NCI-H446 (cell line): ENCODE measurements around the gene RAB12.
A peak's percentile ranks its signal among the peaks of the same experiment; 100 is the strongest.
"Not testable (repeated sequence)": the region's sequence is repeated elsewhere in the genome, so short reads cannot be mapped to it uniquely, and the experiment has no call there.

Experiments
- DNase-seq, 2 experiments: peaks; one replicate each; lab custom pipeline; 2025; lab: John Stamatoyannopoulos, UW

Gene RAB12

DNA sequence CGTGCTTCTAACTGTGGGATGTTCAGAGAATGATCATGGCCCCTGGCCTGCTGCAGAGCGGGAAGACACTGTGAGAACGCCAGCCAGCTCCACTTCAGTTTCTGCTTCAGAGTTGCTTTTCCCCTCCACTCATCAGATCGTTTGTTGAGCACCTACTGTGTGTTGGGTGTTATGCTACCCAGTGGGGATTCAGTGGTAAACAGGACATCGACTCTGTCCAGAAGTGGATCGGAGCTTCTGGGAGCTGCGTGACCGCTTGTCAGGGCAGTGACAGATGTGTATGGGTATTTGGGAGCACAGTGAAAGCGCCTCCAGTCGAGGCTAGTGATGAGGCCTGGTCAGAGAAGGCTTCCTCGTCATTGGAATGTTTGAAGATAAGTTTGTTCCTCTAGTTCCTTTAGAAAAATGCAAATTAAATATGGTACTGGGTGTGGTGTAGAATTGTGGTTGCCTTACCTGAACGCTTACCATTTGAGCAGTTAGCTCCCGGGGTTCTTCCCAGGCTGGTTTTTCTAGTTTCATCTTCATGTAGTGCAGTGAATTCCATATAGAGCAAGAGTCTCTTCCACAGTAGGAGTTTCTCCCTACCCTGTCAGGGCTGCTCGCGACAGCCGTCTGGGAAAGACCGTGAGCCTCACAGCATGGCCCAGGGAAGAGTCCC lies 2.8 kb downstream of the RAB12 start:
- no peak for DNase-seq

DNA sequence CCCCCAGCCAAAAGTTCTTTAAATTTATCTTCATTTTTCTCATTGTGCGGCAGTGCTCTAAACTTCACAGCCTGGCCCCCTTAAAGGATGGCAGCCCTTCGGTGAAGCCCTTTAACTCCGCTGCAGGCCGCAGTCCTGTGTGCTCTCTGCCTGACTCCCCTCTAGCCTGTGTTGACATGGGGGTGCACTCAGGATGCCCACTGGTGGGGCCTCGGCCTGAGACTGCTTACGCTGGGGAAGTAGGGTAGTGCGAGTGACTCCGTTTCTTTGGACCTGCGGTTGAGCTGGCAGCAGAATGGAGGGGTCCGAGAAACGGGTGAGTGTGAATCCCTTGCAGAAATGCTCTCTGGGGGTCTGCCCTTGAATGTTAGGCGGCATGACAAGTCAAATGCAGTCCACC lies 5.6 kb downstream of the RAB12 start:
- peak in 1 of 2 experiments; percentile 19 for DNase-seq

DNA sequence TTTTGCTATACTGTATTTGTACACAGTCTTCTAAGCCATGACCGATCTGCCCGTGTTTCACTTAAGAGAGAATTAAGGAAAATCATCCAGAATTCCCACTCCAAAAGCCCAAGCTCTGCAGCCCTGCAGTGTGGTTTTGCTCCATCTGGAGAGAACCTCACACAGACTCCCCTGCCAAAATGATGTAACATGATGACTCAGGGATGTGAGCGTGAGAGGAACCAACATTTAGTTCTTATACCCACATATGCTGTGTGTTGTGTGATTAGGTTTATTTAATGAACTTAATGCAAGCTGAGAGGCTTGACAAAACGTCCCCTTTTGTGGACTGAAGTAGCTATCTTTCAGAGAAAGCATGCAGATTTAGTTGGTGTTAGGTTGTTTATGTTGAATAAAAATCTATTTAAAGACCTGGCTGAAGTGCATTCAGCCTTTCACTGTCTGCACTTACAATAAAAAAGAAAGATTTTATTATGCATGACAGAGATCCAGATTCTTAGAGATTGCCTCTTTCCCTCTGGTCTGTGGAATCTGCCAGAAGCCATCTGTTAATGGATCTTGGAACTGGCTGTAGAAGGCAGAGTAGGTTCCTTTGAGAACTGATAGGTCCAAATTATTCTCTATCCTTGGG lies 6.3 kb downstream of the RAB12 start:
- peak; percentile 82 to 88 for DNase-seq

DNA sequence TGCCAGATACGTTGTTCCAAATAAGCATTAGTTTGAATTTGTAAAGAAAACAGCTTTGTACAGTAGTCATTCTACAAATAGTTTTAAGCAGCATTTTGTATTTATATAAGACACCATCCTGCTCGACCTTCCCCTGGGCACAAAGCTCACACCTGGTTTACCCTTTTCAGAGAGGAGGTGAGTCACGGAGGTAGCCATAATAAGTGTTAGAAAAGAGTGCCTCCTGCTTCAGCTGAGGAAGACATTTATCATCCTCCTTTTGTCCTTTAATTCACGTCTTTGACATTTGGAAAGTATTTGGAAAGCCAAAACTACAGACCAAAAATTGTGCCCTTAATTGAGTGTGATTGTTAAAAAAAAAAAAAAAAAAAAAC lies 6.8 kb downstream of the RAB12 start:
- DNase-seq, result no peak

DNA sequence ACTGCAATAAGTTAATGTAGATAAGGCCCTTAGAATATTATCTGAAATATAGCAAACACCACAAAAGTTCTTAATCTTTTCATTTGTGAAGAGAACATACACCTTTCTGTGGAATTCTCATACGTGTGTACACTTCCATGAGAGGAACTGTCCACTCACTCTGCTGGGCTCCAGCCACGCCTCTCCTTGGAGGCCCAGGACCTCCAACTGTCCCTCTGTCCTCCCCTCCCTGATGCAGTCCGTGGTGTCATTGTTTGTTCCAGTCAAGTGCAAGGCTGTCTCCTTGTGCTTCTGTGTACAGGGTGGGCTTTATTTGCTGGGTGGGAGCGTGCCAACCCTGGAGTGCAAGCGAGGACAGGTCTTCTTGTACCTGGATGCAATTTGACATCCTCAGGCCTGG lies 8.7 kb downstream of the RAB12 start:
- DNase-seq, result no peak

- no peak for DNase-seq
Observed at GRCh38 chr18:8619041-8619440, 9.8 kb downstream of the RAB12 start.

DNA sequence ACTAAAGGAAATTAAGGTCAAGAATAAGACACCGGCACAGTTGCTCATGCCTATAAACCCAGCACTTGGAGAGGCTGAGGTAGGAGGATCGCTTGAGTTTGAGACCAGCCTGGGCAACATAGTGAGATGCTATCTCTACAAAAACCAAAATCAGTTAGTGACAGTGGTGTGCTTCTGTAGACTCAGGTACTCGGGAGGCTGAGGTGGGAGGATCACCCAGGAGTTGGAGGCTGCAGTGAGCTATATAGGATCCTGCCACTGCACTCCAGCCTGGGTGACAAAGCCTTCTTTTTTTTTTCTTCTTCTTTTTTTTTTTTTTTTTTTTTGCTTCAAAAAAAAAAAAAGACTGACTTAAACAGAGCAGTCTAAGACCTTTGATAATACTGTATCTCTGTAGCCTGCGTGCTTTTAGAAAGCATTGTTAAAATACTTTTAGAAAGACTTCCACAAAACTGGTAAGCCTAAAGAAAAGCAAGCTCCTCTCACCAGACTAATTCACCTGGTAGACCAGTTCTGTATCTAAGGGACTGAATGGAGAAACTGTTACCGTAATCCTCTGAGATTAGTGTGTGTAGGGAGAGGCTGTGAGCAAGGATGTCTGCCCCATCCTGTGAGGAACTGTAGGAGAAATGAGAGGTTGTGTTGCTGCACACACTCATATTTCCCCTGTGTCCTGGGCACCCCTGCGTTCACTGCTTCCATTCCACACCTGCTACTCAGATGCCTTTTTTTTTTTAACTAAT lies 10.8 kb downstream of the RAB12 start:
- no peak for DNase-seq

DNA sequence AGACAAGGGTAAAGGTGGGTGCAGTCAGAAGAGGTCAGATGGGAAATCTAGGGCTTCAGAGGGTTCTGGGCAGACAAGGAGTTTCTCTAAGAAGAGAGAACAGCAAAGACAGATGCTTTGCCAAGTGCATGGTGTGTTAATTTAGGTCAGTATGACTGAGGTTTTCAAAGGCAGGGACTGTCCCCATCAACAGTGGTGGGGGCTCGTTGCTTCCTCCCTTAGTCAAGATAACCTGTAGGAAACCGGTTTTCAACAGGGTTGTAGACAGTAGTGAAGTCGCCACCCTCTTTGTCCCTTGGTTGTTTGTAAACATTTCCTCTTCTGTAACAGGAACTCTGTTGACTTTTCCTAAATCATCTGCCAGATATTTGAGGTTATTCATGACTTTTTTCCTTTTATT lies 11.6 kb downstream of the RAB12 start:
- DNase-seq, result no peak

GRCh38 chr18:8622625-8623024 lies 13.4 kb downstream of the RAB12 start:
- not testable (repeated sequence) for DNase-seq

- DNase-seq, result no peak
Observed at GRCh38 chr18:8623549-8624106, 14.4 kb downstream of the RAB12 start.

GRCh38 chr18:8625461-8626092 lies 16.3 kb downstream of the RAB12 start:
- DNase-seq, result no peak

DNA sequence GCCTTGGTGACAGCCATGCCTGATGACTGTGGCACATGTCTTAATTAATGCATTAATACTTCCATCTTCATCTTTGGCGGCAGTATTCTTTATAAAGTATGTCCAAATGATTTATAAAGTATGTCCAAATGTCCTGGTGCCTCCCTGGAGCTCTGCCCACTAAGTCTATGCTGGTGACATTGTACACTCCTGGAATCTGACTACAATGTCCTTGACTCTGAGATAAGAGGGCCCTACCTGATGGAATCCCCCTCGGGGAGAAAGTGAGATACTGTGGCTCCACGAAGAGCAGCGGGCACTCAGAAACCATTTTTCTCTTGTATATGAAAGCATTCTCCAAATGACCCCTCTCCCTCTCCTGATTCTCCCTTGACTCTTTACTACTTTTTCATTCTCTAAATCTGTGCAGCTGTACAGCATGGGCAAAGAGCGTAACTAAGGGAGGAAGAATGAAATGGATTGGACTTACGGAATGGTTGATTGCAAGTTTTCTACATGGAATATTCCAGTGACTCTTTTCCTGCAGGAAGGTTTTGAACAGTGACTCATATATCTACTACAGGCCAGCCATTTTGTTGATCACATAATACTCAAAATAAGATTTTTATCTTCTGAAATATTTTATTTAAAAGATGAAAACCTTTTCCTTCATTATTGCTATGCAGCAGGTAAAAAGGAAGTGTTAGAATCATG lies 17.3 kb downstream of the RAB12 start:
- DNase-seq, result no peak

DNA sequence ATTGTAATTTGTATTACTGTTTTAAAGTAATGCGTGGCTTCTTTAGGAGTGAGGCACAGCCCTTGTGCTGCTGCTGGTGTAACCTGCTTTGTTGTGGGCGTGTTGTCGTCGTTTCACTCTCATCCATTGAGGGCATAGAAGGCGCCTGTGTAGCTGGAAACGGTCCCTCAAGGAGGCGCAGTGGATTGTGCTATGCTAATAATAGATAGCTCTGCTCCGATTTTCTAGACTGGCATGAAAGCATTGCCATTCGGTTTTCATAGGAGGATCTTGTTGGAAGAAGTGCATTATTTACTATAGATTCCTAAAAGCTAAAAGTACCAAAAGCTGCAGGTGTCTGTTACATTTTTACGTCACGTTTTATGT lies 17.9 kb downstream of the RAB12 start:
- no peak for DNase-seq

DNA sequence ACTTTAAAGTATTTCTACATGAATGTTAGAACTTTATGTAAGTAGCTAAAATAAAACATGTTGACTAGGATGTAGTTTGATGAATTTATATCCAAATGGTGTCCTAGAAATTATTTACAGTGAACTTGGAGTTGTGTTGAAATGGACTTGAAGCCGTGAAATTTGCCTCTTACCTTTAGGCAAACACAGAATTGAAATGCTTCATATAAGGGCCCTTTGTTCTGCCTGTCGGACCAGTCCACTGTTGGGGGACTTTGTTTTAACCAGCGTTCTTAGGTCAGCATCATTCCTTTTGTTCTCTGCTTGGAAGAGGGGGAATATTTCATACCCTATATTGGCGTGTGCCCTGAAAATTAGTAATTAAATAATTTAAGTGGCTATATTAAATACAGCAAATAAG lies 18.3 kb downstream of the RAB12 start:
- DNase-seq, result no peak

DNA sequence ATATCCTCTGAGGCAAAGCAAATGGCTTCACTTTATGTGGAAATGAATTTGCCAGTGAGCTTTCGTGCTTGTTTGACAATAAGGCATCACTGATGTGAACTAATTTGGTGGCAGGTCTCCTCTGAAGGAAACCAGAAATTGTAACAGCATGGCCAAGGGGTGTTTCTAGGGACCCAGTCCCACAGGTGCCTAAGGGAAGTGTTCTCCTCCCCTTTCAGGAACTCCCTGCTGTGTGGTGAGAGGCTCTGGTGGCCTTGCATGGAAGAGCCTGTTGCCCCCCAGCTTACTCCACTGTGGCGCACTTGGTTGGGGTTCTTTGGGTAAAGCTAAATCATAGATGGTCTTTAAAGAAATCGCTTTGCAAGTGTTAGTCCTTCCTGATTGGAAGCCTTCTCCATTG lies 20.4 kb downstream of the RAB12 start:
- no peak for DNase-seq

GRCh38 chr18:8630546-8630945 lies 21.3 kb downstream of the RAB12 start:
- DNase-seq, result no peak

DNA sequence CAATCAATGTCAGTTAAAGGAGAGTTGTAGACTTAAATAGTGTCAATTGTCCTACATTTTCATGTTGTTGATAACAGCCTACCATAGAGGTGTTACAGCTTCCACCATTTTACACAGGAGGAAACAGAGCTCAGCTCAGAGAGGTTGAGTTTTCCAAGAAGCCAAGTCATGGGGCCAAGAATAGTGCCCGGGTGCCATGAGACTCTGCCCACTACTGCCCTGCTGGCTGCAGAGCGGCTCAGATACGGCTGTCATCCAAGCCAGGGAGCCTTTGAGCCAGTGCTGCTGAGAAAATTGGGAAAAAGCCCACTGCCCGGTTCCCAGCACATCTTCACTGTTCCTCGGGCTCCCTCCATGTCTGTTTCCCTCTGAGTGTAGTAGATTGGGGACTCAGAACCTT lies 22.0 kb downstream of the RAB12 start:
- no peak for DNase-seq

DNA sequence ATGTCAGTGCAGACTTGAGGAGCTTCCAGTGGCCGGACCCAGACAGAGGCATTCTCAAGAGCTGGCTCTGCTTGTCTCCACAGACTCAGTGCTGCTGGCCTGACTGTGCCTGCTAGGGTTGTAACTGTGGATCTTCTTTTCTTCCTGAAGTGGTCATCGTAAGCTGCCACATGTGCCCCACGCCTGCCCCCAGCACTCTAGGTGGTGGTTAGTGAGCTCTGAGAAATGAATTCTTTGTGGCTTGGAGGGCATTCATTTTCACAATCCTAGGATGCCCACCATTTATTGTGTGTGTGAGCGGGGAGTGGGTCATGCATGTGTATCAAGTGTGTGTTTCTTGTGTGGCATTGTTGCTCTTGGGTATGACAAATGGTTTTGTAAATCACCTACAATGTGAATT lies 23.1 kb downstream of the RAB12 start:
- DNase-seq, result no peak

- no peak for DNase-seq
Observed at GRCh38 chr18:8634508-8634907, 25.3 kb downstream of the RAB12 start.

DNA sequence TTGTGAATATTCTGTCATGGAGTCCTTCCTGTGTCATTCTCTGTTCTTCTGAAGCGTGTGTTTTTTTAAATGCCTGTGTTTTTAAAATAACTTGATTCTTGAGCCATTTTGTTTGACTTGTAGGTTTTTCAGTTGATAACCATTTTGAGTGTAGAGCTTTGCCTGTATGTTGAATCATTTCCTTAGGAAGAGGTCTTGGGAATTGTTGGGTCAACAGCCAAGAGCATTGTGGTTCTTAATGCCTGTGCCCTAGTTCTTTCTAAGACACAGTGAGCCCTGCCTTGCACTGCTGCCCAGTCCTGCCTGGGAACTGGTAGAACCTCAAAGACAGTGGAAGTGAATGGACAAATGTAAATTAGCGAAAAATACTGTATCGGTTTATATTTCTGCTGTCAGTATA lies 25.9 kb downstream of the RAB12 start:
- DNase-seq, result no peak

DNA sequence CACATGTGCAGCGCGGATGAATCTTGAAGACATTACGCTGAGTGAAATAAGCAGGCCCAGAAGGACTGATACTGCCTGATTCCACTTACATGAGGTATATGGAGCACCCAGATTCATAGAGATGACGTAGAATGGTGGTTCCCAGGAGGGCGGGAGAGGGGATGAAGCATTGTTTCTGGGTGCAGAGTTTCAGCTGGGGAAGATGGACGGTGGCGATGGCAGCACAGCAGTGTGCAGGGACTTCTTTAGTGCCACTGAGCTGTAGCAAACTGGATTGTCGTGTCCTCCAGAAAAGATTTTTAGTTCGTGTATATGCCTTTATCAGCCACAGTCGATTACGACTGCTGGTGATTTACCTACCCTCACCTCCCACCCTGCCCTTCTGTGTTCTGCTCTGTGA lies 30.5 kb downstream of the RAB12 start:
- no peak for DNase-seq

- peak in 1 of 2 experiments; percentile 31 for DNase-seq
Observed at GRCh38 chr18:8643326-8643878, 34.2 kb downstream of the RAB12 start.
